Daoy (cell line): ENCODE results near the gene PCDHA8. TPM values are rescaled to one million over a fixed set of nuclear protein-coding genes. Genes with fewer than 3 reads are reported as not detected.
"Not testable (repeated sequence)": the region's sequence is repeated elsewhere in the genome, so short reads cannot be mapped to it uniquely, and the experiment has no call there.

ENCODE experiments used
- DNase-seq: peaks from one replicate; pipeline ENCODE4 v3.0.0-alpha.2; 2015; ENCODE audit warnings: low read depth
- total RNA-seq: library from RNA; depleted of rRNA; stranded (reverse); fragments of >200 nt; shearing (Covaris generic); gene quantifications from 2 replicates; pipeline ENCODE4 v1.2.3, GENCODE V29; 2014; rRNA removed

Gene PCDHA8
- 0.06 TPM in 1 of 2 replicates, not detected in the other for total RNA-seq

- DNase-seq, result peak; percentile 66
These were observed at the start of gene PCDHA8 for GRCh38 chr5:140840978-140841962. TSS of gene PCDHA8 (plus strand) at chr5:140841187. CDS start at chr5:140841322, 135 bp downstream.

GRCh38 chr5:140794595-140795258 lies 46.3 kb upstream of the PCDHA8 start, which contains the start of gene PCDHA2:
TSS of gene PCDHA2 (plus strand) at chr5:140794852.
- DNase-seq, result peak; percentile 57

DNA sequence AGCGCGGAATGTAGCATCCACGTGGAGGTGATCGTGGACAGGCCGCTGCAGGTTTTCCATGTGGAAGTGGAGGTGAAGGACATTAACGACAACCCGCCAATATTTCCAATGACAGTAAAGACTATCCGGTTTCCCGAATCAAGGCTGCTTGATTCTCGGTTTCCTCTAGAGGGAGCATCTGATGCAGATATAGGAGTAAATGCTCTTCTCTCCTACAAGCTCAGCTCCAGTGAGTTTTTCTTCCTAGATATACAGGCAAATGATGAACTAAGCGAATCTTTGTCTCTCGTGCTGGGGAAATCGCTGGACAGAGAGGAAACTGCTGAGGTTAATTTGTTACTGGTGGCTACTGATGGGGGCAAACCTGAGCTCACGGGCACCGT lies 45.7 kb upstream of the PCDHA8 start:
- peak; percentile 35 for DNase-seq

DNA sequence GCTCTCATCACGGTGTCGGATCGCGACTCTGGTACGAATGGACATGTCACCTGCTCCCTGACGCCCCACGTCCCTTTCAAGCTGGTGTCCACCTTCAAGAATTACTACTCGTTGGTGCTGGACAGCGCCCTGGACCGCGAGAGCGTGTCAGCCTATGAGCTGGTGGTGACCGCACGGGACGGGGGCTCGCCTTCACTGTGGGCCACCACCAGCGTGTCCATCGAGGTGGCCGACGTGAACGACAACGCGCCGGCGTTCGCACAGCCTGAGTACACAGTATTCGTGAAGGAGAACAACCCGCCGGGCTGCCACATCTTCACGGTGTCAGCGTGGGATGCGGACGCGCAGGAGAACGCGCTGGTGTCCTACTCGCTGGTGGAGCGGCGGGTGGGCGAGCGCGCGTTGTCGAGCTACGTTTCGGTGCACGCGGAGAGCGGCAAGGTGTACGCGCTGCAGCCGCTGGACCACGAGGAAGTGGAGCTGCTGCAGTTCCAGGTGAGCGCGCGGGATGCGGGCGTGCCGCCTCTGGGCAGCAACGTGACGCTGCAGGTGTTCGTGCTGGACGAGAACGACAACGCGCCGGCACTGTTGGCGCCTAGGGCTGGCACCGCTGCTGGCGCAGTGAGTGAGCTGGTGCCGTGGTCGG lies 44.8 kb upstream of the PCDHA8 start:
- not testable (repeated sequence) for DNase-seq

GRCh38 chr5:140796718-140797095 lies 44.3 kb upstream of the PCDHA8 start:
- DNase-seq, result no peak

GRCh38 chr5:140800816-140801493 lies 40.0 kb upstream of the PCDHA8 start, which contains the start of gene PCDHA3:
TSS of gene PCDHA3 (plus strand) at chr5:140801057.
- DNase-seq, result peak; percentile 33

GRCh38 chr5:140801494-140801841 lies 39.5 kb upstream of the PCDHA8 start:
- DNase-seq, result no peak

GRCh38 chr5:140802381-140802780 lies 38.6 kb upstream of the PCDHA8 start:
- DNase-seq, result not testable (repeated sequence)

DNA sequence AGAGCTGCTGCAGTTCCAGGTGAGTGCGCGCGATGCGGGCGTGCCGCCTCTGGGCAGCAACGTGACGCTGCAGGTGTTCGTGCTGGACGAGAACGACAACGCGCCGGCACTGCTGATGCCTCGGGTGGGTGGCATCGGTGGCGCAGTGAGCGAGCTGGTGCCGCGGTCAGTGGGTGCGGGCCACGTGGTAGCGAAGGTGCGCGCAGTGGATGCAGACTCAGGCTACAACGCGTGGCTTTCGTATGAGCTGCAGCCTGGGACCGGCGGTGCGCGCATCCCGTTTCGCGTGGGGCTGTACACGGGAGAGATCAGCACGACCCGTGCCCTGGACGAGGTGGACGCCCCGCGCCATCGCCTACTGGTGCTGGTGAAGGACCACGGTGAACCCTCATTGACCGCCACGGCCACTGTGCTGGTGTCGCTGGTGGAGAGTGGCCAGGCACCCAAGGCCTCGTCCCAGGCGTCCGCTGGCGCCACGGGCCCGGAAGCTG lies 38.2 kb upstream of the PCDHA8 start:
- DNase-seq, result no peak

GRCh38 chr5:140806834-140807775 lies 33.9 kb upstream of the PCDHA8 start, which contains the start of gene PCDHA4:
TSS of gene PCDHA4 (plus strand) at chr5:140807068.
- peak; percentile 76 for DNase-seq

DNA sequence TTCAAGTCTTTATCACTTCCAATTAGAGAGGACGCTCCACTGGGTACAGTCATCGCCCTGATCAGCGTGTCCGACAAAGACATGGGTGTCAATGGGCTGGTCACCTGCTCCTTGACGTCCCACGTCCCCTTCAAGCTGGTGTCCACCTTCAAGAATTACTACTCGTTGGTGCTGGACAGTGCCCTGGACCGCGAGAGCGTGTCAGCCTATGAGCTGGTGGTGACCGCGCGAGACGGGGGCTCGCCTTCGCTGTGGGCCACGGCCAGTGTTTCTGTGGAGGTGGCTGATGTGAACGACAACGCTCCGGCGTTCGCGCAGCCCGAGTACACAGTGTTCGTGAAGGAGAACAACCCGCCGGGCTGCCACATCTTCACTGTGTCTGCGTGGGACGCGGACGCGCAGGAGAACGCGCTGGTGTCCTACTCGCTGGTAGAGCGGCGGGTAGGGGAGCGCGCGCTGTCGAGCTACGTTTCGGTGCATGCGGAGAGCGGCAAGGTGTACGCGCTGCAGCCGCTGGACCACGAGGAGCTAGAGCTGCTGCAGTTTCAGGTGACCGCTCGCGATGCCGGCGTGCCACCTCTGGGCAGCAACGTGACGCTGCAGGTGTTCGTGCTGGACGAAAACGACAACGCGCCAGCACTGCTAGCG lies 32.6 kb upstream of the PCDHA8 start:
- DNase-seq, result not testable (repeated sequence)

DNA sequence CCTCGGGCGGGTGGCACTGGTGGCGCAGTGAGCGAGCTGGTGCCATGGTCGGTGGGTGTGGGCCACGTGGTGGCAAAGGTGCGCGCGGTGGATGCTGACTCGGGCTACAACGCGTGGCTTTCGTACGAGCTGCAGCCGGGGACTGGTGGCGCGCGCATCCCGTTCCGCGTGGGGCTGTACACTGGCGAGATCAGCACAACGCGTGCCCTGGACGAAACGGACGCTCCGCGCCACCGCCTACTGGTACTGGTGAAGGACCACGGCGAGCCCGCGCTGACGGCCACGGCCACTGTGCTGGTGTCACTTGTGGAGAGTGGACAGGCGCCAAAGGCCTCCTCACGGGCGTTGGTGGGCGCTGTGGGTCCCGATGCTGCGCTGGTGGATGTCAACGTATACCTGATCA lies 32.1 kb upstream of the PCDHA8 start:
- no peak for DNase-seq

DNA sequence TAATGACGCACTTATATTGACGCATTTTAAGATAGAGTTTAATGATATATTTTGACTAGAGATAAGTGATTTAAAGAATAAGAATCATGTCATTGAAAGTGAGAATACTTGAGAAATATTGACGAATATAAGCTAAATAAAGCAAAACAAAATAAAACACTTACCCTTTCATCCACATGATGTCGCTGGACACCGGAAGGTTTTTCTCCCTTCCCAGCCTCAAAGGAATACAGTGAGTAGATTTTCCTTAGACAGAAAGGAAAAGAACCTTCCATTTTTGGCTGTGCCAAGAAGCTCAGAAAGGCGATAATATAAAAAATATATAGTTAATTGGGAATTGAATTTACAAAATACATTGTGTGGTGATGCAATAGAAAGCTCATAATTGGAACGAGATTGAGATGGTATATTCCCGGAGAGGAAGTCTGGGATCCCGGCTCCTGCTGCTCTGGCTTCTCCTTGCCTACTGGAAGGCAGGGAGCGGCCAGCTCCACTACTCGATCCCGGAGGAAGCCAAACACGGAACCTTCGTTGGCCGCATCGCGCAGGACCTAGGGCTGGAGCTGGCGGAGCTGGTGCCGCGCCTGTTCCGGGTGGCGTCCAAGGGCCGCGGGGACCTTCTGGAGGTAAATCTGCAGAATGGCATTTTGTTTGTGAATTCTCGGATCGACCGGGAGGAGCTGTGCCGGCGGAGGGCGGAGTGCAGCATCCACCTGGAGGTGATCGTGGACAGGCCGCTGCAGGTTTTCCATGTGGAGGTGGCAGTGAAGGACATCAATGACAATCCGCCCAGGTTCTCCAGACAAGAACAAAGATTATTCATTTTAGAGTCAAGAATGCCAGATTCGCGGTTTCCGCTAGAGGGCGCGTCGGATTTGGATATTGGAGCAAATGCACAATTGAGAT lies 19.4 kb upstream of the PCDHA8 start, which contains the start of gene PCDHA5:
PCDHA5 (plus strand) TSS at position 239 of the 906 bp plus-strand sequence.
- DNase-seq, result no peak

DNA sequence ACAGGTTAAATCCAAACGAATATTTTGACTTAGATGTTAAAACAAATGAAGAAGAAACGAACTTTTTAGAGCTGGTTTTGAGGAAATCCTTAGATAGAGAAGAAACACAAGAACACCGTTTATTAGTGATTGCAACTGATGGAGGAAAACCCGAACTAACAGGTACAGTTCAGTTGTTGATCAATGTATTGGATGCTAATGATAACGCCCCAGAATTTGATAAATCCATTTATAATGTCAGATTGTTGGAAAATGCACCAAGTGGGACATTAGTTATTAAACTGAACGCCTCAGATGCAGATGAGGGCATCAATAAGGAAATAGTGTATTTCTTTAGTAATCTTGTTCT lies 18.7 kb upstream of the PCDHA8 start:
- DNase-seq, result no peak

GRCh38 chr5:140822969-140823368 lies 18.0 kb upstream of the PCDHA8 start:
- not testable (repeated sequence) for DNase-seq

DNA sequence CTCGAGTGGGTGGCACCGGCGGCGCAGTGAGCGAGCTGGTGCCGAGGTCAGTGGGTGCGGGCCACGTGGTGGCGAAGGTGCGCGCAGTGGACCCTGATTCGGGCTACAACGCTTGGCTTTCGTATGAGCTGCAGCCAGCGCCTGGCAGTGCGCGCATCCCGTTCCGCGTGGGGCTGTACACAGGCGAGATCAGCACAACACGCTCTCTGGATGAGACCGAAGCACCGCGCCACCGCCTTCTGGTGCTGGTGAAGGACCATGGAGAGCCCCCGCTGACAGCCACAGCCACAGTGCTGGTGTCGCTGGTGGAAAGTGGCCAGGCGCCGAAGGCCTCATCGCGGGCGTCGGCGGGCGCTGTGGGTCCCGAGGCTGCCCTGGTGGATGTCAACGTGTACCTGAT lies 17.5 kb upstream of the PCDHA8 start:
- DNase-seq, result no peak

GRCh38 chr5:140827704-140828361 lies 13.2 kb upstream of the PCDHA8 start, which contains the start of gene PCDHA6:
TSS of gene PCDHA6 (plus strand) at chr5:140827960. CDS start at chr5:140828092, 132 bp downstream.
- DNase-seq, result peak; percentile 48

- DNase-seq, result peak; percentile 42
These were observed 12.6 kb upstream of the PCDHA8 start for GRCh38 chr5:140828362-140828737.
